A673 (cell line): ENCODE data around the gene ADAM17. TPM values are rescaled to one million over a fixed set of nuclear protein-coding genes. Genes with fewer than 3 reads are reported as not detected.
A peak's percentile ranks its signal among the peaks of the same experiment; 100 is the strongest.

Source experiments
- BruUV-seq: library from RNA; stranded (reverse); fragments of 400-500 nt; replicated peaks from 2 replicates; lab custom pipeline; 2021; lab: Mats Ljungman, UMichigan
- CTCF ChIA-PET: fragments of 300-600 bp; sonication (Branson Sonifier 250); formaldehyde crosslinking; loops from one replicate; lab custom pipeline; 2022; ENCODE audit warnings: antibody characterized with exemption; lab: Charles Lee
- POLR2A ChIA-PET: fragments of 300-600 bp; sonication (Branson Sonifier 250); formaldehyde crosslinking; loops from one replicate; lab custom pipeline; 2022; ENCODE audit warnings: antibody characterized with exemption; ENCODE audit not compliant: low non-redundant PET; lab: Charles Lee
- DNase-seq: peaks from one replicate; pipeline ENCODE4 v3.0.0-alpha.2; 2015; ENCODE audit warnings: low spot score
- H3K27ac ChIP-seq: fragments of 200-600 bp; sonication (generic); 2 replicates; pipeline ENCODE4 v1.5.1; 2016; ENCODE audit warnings: mixed run types, low read depth, mild to moderate bottlenecking, mixed read lengths, antibody characterized with exemption, low read length; ENCODE audit not compliant: poor library complexity, severe bottlenecking
- H3K27me3 ChIP-seq: fragments of 200-600 bp; sonication (generic); replicated peaks from 2 replicates; pipeline ENCODE4 v1.6.1; 2017; ENCODE audit warnings: mixed run types, low read depth, mild to moderate bottlenecking, mixed read lengths, antibody characterized with exemption, low read length; ENCODE audit not compliant: insufficient read depth, poor library complexity
- H3K36me3 ChIP-seq: fragments of 200-600 bp; sonication (generic); 2 replicates; pipeline ENCODE4 v1.6.1; 2016; ENCODE audit warnings: mixed run types, mild to moderate bottlenecking, mixed read lengths, antibody characterized with exemption, low read length; ENCODE audit not compliant: insufficient read depth, poor library complexity, severe bottlenecking
- H3K4me1 ChIP-seq: fragments of 200-600 bp; sonication (generic); 2 replicates; pipeline ENCODE4 v1.6.1; 2017; ENCODE audit warnings: mixed run types, mild to moderate bottlenecking, mixed read lengths, antibody characterized with exemption, low read length; ENCODE audit not compliant: insufficient read depth, poor library complexity, severe bottlenecking
- H3K4me3 ChIP-seq: fragments of 200-600 bp; sonication (generic); 2 replicates; pipeline ENCODE4 v1.5.1; 2016; ENCODE audit warnings: low read depth, mixed run types, mild to moderate bottlenecking, mixed read lengths, low read length; ENCODE audit not compliant: poor library complexity, severe bottlenecking
- H3K9me3 ChIP-seq: fragments of 200-600 bp; sonication (generic); 2 replicates; pipeline ENCODE4 v1.6.1; 2016; ENCODE audit warnings: mixed run types, low read depth, mild to moderate bottlenecking, mixed read lengths, antibody characterized with exemption, low read length; ENCODE audit not compliant: poor library complexity, severe bottlenecking
- EZH2 ChIP-seq: fragments of 200-600 bp; sonication (generic); IDR thresholded peaks from 2 replicates; pipeline ENCODE4 v1.6.1; 2017; ENCODE audit warnings: borderline replicate concordance, low read depth, mild to moderate bottlenecking, mixed read lengths, antibody characterized with exemption, low read length; ENCODE audit not compliant: poor library complexity, severe bottlenecking
- intact Hi-C: fragments of 100-400 bp; cut with micrococcal nuclease; formaldehyde crosslinking; loops from one replicate; pipeline ENCODE4 v1.10.0; 2022; ENCODE audit not compliant: unreplicated experiment
- total RNA-seq: library from RNA; stranded (reverse); gene quantifications from 2 replicates; pipeline ENCODE4 v1.2.3, GENCODE V29; 2021
- TF ChIP-seq, protein P1 (sequence below): fragments of 300-800, 200-600 bp; sonication (generic); conservative IDR thresholded peaks from 2 replicates; pipeline ENCODE4 v1.5.1; 2017; ENCODE audit warnings: low read depth, mild to moderate bottlenecking, antibody characterized with exemption, low read length, moderate library complexity, mixed read lengths

Gene ADAM17
- total RNA-seq, 1 experiment from 2014 or later = 40.1 TPM

- POLR2A ChIA-PET = no interaction called here
- Histone ChIP-seq H3K27ac (peak within 1 kb of the TSS; percentile 85), H3K27me3 (no peaks in the 10 kb centered on the region), H3K9me3 (no peaks in the 10 kb centered on the region), H3K4me3 (peak within 1 kb of the TSS; percentile 99), H3K4me1 (no peaks in the 10 kb centered on the region), H3K36me3 (peaks cover 33% of the 10 kb centered on the region)
- no peak for TF ChIP-seq EZH2
- TF ChIP-seq, protein P1, sequence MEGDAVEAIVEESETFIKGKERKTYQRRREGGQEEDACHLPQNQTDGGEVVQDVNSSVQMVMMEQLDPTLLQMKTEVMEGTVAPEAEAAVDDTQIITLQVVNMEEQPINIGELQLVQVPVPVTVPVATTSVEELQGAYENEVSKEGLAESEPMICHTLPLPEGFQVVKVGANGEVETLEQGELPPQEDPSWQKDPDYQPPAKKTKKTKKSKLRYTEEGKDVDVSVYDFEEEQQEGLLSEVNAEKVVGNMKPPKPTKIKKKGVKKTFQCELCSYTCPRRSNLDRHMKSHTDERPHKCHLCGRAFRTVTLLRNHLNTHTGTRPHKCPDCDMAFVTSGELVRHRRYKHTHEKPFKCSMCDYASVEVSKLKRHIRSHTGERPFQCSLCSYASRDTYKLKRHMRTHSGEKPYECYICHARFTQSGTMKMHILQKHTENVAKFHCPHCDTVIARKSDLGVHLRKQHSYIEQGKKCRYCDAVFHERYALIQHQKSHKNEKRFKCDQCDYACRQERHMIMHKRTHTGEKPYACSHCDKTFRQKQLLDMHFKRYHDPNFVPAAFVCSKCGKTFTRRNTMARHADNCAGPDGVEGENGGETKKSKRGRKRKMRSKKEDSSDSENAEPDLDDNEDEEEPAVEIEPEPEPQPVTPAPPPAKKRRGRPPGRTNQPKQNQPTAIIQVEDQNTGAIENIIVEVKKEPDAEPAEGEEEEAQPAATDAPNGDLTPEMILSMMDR = no peak
- CTCF ChIA-PET = no interaction called here
- peak; percentile 61 for DNase-seq
- no TSS peak for BruUV-seq
- intact Hi-C loops = loop anchor here (1.0 kb wide), 1 partner anchor 332 kb away; no protein-coding TSS in a partner anchor
These were observed 81.1 kb downstream of the ADAM17 start, which contains the start of gene IAH1 for GRCh38 chr2:9474361-9475057. Gene IAH1, plus strand, starts transcription at chr2:9474551. Its CDS starts 16 bp downstream, at chr2:9474567.

DNA sequence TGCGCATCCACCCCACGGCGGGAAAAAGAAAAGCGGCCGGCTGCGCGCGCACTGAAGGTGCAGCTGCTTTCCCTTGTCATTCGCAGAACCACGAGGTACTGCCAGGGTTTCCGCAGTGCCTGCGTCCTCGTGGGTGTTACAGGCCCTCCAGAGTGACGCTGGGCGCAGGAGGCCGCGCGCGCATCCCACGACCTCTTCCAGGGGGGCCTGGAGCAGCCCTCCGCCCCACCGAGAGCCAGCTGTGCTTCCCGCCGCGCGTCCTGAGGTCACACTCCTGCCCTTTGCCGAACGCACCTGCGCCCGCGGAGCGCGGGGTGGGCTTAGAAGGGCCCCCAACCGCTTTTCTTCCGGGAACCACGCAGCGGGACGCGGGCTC lies 81.7 kb downstream of the ADAM17 start:
- CTCF ChIA-PET = no interaction called here
- no TSS peak for BruUV-seq
- no peaks in the 10 kb centered on the region for H3K27me3 ChIP-seq
- TF ChIP-seq, protein P1 = no peak
- no peak for TF ChIP-seq EZH2
- no peaks in the 10 kb centered on the region for H3K4me1 ChIP-seq
- peaks cover 31% of the 10 kb centered on the region for H3K36me3 ChIP-seq
- intact Hi-C loops = no loop called here
- POLR2A ChIA-PET = no interaction called here
- DNase-seq = peak; percentile 25
- H3K27ac ChIP-seq = peak overlapping the region; percentile 85
- peak overlapping the region; percentile 99 for H3K4me3 ChIP-seq
- no peaks in the 10 kb centered on the region for H3K9me3 ChIP-seq

- BruUV-seq = no TSS peak
- intact Hi-C loops = no loop called here
These were observed 82.2 kb downstream of the ADAM17 start for GRCh38 chr2:9473308-9473984.

More at GRCh38 chr2:9473308-9473984, 82.2 kb downstream of the ADAM17 start:
- Histone ChIP-seq H3K27ac (peak overlapping the region; percentile 85), H3K4me3 (peak overlapping the region; percentile 99), H3K4me1 (no peaks in the 10 kb centered on the region), H3K9me3 (no peaks in the 10 kb centered on the region), H3K36me3 (peaks cover 26% of the 10 kb centered on the region), H3K27me3 (no peaks in the 10 kb centered on the region)
- no peak for DNase-seq
- ChIA-PET CTCF (no interaction called here), POLR2A (interaction anchor here (0.5 kb wide), 1 partner anchor 157 kb away, joined by 11 read pairs; the partner anchor contains the start of gene YWHAQ)
- no peak for TF ChIP-seq EZH2
- TF ChIP-seq, protein P1 = no peak
